ENCODE data around the gene PKIG.

Gene PKIG

GRCh38 chr20:44624152-44624551 lies 41.8 kb downstream of the PKIG start:
- in situ Hi-C loops (cut with MboI; ENCODE audit: low pct_unique_long_range_greater_than_20kb, low sequenced_read_pairs, unreplicated experiment), result loop anchor here (25.0 kb wide), 1 partner anchor 237 kb away; no protein-coding TSS in a partner anchor
- no peak for TF ChIP-seq CTCF (IDR thresholded peaks at IDR 0.05; ENCODE audit: extremely low read depth, insufficient read depth, missing control alignments)
- DNase-seq (ENCODE audit: low spot score), result no peak

GRCh38 chr20:44624743-44625271 lies 42.4 kb downstream of the PKIG start:
- DNase-seq (ENCODE audit: low spot score), result no peak
- TF ChIP-seq CTCF (IDR thresholded peaks at IDR 0.05; ENCODE audit: extremely low read depth, insufficient read depth, missing control alignments), result no peak
- in situ Hi-C loops (cut with MboI; ENCODE audit: low pct_unique_long_range_greater_than_20kb, low sequenced_read_pairs, unreplicated experiment), result loop anchor here (25.0 kb wide), 1 partner anchor 238 kb away; no protein-coding TSS in a partner anchor

GRCh38 chr20:44625361-44625760 lies 43.0 kb downstream of the PKIG start:
- TF ChIP-seq CTCF (IDR thresholded peaks at IDR 0.05; ENCODE audit: extremely low read depth, insufficient read depth, missing control alignments), result no peak
- in situ Hi-C loops (cut with MboI; ENCODE audit: low pct_unique_long_range_greater_than_20kb, low sequenced_read_pairs, unreplicated experiment), result no loop called here
- no peak for DNase-seq (ENCODE audit: low spot score)

- no peak for DNase-seq (ENCODE audit: low spot score)
- in situ Hi-C loops (cut with MboI; ENCODE audit: low pct_unique_long_range_greater_than_20kb, low sequenced_read_pairs, unreplicated experiment), result no loop called here
- no peak for TF ChIP-seq CTCF (IDR thresholded peaks at IDR 0.05; ENCODE audit: extremely low read depth, insufficient read depth, missing control alignments)
Measured at GRCh38 chr20:44626278-44626677, 43.9 kb downstream of the PKIG start.

GRCh38 chr20:44627364-44628010 lies 45.1 kb downstream of the PKIG start:
- TF ChIP-seq CTCF (IDR thresholded peaks at IDR 0.05; ENCODE audit: extremely low read depth, insufficient read depth, missing control alignments), result no peak
- in situ Hi-C loops (cut with MboI; ENCODE audit: low pct_unique_long_range_greater_than_20kb, low sequenced_read_pairs, unreplicated experiment), result no loop called here
- DNase-seq (ENCODE audit: low spot score), result no peak

GRCh38 chr20:44629017-44629385 lies 46.6 kb downstream of the PKIG start:
- no peak for TF ChIP-seq CTCF (IDR thresholded peaks at IDR 0.05; ENCODE audit: extremely low read depth, insufficient read depth, missing control alignments)
- no peak for DNase-seq (ENCODE audit: low spot score)
- in situ Hi-C loops (cut with MboI; ENCODE audit: low pct_unique_long_range_greater_than_20kb, low sequenced_read_pairs, unreplicated experiment), result no loop called here
